GM12878 (cell line): ENCODE data around the gene GSE1. TPM values are rescaled to one million over a fixed set of nuclear protein-coding genes. Genes with fewer than 3 reads are reported as not detected.

Experiments used
- BCLAF1 ChIP-seq: fragments of 450-650 bp; IDR thresholded peaks from 2 replicates; pipeline ENCODE4 v1.6.1; 2017; ENCODE audit warnings: antibody characterized with exemption, mild to moderate bottlenecking, moderate library complexity
- CBFB ChIP-seq: IDR thresholded peaks from 2 replicates; pipeline ENCODE4 v1.6.1; 2016; ENCODE audit warnings: antibody characterized with exemption, low read depth
- E2F4 ChIP-seq: IDR thresholded peaks from 2 replicates; pipeline ENCODE4 v1.6.1; 2012; ENCODE audit warnings: low read depth, low read length, improper control_type of control experiment
- ELK1 ChIP-seq: IDR thresholded peaks from 2 replicates; pipeline ENCODE4 v1.6.1; 2012; ENCODE audit warnings: low read depth, low read length, improper control_type of control experiment
- GABPA ChIP-seq: IDR thresholded peaks from 2 replicates; pipeline ENCODE4 v1.6.1; 2014; ENCODE audit warnings: antibody characterized with exemption, low read depth, mild to moderate bottlenecking, inconsistent platforms
- JUNB ChIP-seq: IDR thresholded peaks from 2 replicates; pipeline ENCODE4 v1.6.1; 2016; ENCODE audit warnings: antibody characterized with exemption, mild to moderate bottlenecking
- KDM1A ChIP-seq: fragments of 200-600 bp; sonication (generic); IDR thresholded peaks from 2 replicates; pipeline ENCODE4 v1.6.1; 2016; ENCODE audit warnings: borderline replicate concordance
- RB1 ChIP-seq: fragments of 450-650 bp; formaldehyde crosslinking; IDR thresholded peaks from 2 replicates; pipeline ENCODE4 v1.6.1; 2017; ENCODE audit warnings: mild to moderate bottlenecking, borderline replicate concordance
- SPI1 ChIP-seq: IDR thresholded peaks from 2 replicates; pipeline ENCODE4 v1.6.1; 2011; ENCODE audit warnings: low read depth, mild to moderate bottlenecking, low read length, moderate library complexity, borderline replicate concordance; ENCODE audit not compliant: insufficient read depth
- TCF12 ChIP-seq: IDR thresholded peaks from 2 replicates; pipeline ENCODE4 v1.6.1; 2011; ENCODE audit warnings: low read depth, mild to moderate bottlenecking, low read length
- polyA plus RNA-seq, 11 experiments: library from polyadenylated mRNA; depleted of rRNA in 4 of 11; unstranded in 6 of 11; stranded (reverse) in 5 of 11; fragments of >200 nt; fragmentation: Nextera tagmentation in 4 of 11; fragmentation: Illumina TruSeq in 1 of 11; extraction: Ambion mirVana in 4 of 11; extraction: Trizol in 1 of 11; gene quantifications; 1 replicate in 1 of 11; 2 replicates in 10 of 11; pipeline versions ENCODE4 v1.2.1 to v1.2.3, GENCODE V29; 2011 to 2016; ENCODE audit warnings: inconsistent platforms in 2 of 11, missing spikeins in 2 of 11, low read depth in 1 of 11
- total RNA-seq, 4 experiments: library from RNA; depleted of rRNA in 3 of 4; stranded (reverse); fragments of >200 nt in 3 of 4; fragmentation: Illumina TruSeq in 1 of 4; extraction: Trizol in 1 of 4; gene quantifications; 2 replicates each; pipeline versions ENCODE4 v1.2.1 to v1.2.3, GENCODE V29; 2013 to 2021

GSE1 gene
- total and polyA plus RNA-seq, 10 of the 15 experiments (the other 5 are each of a cell fraction or from before 2014, with no cell fraction given) = 4.6 to 58.7 (median 18.2) TPM

GRCh38 chr16:85663891-85664321 is 50.8 kb downstream of the GSE1 start (continued):
- TF ChIP-seq RB1 (no peak), GABPA (no peak), E2F4 (no peak), ELK1 (no peak), CBFB (no peak), KDM1A (no peak), SPI1 (no peak), JUNB (no peak), TCF12 (no peak), BCLAF1 (no peak)
